ENCODE data around the gene MYH7B.
A peak's percentile ranks its signal among the peaks of the same experiment; 100 is the strongest.

Gene MYH7B

DNA sequence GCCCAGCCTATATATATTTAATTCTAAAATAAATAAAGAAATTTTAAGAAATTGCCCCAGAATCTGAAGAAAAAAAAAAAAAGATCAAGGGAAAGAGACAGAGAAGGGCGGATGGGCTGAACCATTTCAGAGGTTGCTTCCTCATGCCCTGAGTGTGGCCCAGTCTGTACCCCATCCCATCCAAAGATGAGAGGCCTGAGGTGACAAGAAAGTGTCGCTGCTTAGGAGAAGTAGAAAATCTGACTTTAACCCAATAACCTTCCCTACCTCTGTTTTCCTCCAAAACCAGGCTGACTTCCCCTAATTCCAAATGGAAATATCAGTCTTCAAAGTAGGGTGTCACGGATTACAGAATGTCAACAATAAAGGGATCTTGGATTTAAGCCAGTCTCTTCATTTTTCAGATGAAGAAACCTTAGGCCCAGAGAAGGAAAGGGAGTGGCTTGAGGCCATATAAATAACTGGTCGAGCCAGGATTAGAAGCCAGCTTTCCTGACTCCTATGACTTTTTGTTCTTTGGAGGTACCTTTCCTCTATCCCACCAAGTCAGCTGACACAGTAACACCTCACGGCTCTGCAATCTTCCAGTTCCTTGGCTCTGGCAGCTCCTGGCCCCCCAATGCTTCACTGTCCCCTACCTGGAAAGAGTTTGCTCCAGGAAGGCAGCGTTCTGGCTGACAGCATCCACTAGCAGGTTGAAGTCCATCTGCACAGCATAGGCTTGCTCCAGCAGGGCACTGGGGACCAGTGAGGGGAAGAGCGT, 10.2 kb upstream of the MYH7B start:
- no peak for DNase-seq

DNA sequence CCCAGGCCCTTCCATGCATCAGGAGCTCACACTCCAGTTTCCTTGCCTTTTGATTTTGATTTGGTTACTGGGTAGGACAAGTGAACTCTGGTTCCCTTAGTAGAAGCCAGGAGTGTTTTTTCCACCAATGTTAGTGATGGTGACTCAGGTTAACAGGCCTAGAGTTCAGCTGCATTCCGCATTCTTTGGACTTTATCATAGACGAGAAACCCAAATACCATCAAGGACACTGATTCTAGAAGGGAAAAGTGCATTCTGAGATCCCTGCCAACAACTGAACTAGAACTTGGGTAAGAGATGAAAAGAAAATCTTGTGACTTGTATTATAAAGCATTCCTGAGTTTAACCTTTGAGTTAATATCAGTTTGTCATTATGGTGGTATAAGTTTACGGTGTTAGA, 9.0 kb upstream of the MYH7B start:
- no peak for DNase-seq

DNA sequence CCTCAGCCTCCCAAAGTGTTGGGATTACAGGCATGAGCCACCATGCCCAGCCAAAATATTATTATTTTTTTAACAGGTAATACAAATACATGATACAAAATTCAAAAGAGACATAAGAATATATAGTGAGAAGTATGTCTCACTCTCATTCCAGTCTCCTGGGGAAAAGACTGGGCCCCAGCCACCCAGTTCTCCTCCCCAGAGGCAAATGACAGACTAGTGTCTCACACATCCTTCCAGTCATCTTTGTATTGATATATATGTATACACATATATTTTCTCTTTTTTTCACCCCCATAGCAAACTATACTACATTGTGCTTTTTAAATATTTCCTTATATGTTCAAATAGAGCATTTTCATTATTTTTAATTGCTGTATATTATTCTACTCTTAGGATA, 8.3 kb upstream of the MYH7B start:
- DNase-seq = no peak

DNA sequence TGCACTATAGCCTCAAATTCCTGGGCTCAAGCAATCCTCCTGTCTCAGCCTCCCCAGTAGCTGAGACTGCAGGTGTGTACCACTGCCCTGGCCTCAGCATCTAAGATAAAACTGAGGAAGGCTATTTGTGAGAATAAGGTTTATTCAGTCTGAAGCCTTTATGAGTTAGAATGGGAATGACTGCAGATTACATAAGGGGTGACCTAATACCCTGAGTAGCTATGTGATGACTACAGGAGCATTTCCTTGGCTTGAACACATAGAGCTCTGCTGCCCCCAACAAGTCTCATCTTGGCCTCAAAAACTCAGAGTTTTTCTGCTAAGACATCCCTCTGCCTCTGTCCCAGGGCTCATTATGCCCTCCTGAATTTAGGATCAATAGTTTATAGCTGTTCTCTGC, 7.6 kb upstream of the MYH7B start:
- no peak for DNase-seq

DNA sequence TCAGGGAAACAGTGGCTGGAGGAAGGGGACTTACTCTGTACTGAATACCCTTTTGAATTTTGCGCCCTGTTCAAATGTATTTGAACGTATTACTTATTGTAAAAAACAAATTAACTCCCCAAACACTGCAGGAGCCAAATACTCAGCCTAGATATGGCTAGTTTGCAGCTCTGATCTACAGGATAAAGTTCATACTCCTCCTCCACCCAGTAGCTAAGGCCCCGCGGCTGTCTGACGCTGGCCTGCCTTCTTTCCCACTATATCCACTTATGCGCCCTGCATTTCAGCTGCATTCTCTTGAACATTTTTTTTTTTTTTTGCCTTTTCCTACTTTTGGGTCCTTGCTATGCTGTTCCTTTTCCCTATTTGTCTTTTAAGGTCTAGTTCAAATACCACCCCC, 6.5 kb upstream of the MYH7B start:
- no peak for DNase-seq

DNA sequence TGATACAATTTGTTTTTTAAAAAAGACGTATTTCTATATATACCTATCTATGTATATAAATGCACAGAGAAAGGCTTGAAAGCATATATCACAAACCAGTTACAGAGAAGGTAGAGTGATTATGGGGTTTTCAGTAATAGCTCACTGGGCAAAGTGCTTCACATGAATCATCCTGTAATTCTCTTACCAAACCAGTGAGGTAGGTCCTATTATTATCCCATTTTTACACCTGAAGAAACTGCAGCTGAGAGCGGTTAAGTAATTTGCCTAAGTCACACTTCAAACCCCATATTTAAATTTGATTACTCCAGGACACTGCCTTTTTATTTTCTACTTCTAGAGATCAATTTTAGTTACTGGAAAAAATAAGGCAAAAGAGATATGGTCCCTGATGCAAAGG, 4.4 kb upstream of the MYH7B start:
- no peak for DNase-seq

DNA sequence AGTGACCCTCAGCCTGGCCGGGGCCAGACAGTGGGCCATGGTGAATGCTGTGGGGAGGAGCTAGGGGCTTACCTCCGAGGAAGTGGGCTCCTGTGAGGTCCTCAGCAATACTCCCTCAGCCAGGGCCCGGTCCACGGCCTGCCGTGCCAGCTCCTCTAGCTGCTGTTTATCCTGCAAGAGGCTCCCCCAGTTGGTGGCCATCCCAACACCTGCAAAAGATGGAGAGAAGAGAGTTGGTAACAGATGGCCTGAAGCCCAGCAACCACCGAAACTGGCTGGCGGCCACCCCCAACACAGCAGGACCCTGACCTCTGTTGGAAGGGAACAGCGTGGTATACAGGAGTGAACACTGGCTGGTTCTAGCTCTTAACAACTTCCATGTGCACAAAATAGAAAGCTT, 4.0 kb upstream of the MYH7B start:
- DNase-seq = no peak

DNA sequence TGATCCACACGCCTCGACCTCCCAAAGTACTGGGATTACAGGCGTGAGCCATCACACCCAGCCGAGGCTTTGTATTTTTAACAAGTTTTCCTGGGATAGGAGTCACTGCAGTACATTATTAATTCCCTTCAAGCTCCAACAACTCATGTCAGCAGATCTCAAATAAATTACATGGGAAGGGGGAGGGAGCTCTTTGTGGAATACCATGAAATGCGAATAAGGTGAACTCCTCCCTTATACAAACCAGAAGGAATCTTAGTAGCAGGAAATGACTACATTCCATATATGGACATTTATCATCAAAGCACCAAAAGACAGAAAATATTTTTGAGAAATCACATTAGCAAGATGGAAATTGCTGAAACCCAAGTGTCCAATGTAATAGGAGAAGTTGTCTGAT, 3.0 kb upstream of the MYH7B start:
- no peak for DNase-seq

DNA sequence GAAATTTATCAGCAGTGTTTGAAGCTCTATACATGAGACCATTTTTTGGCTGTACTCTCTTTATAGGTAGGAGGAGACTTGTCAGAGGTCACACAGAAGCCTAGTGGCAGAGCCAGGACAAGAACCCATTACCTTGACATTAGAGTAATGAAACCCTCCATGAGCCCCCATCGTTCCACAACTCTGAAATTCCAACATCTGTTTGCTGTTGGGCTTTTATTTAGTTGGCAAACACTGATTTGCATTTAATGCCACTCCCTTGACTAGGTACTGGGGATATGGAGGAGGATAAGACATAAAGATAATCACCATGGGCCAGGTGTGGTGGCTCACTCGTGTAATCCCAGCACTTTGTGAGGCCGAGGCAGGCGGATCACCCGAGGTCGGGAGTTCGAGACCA, 1.7 kb upstream of the MYH7B start:
- no peak for DNase-seq

DNA sequence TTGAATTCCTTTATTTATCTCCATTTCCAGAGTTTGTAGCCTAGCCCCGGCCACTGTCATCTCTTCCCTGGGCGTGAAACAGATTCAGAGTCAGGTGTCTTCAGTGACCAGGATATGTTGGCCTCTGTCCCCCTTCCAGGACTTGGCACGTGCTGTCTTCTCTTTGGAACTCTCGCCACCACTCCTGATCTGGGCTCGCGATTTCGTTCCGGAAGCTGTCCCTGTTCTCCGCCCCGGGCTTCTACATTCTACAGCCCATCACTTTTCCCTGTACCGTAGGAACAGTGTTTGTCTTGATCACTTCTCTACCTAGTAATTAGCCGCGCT, 801 bp upstream of the MYH7B start:
- DNase-seq = peak; percentile 16

DNA sequence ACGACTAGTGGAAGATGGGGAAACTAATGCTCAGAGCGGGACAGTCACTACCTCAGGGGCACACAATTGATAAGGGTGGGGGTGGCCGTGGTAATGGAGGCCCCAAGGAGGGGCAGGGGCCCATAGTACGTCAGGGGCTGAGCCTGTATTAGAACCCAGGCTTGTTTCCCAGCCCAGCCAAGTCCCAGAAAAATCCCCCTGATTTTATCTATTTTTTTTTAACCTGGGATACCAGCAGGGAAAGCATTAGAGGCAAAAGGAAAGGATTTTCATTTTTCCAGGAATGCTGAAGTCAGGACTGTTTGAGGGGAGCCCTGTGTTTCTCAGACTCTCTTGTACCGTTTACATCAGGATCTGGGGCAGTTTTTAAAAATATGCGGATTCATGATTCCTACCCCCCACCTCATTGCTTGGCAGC, 382 bp downstream of the MYH7B start:
- no peak for DNase-seq

DNA sequence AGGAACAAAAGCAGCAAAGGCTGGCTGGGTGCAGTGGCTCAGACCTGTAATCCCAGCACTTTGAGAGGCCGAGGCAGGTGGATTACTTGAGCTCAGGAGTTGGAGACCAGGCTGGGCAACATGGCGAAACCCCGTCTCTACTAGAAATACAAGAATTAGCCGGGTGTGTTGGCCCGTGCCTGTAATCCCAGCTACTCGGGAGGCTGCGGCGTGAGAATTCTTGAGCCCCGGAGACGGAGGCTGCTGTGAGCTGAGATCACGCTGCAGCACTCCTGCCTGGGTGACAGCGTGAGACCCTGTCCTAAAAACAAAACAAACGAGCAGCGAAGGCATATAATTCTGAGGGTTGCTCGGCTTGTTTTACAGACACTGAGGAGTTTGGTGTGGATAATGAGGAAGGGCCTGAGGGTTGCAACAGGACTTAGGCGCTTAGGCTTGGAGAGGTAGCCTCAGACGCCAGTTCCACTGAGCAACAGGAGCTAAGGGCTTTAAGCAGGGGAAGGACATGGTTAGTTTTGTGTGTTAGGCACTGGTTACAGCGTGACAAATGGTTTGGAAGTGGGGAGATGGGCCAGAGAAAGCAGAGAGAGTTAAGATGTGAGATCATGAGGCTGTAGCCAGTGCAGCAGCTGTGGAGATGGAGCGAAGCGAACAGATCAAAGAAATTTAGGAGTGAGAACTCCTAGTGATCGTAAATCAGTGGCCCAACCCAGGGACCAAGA, 1.2 kb downstream of the MYH7B start:
- no peak for DNase-seq

DNA sequence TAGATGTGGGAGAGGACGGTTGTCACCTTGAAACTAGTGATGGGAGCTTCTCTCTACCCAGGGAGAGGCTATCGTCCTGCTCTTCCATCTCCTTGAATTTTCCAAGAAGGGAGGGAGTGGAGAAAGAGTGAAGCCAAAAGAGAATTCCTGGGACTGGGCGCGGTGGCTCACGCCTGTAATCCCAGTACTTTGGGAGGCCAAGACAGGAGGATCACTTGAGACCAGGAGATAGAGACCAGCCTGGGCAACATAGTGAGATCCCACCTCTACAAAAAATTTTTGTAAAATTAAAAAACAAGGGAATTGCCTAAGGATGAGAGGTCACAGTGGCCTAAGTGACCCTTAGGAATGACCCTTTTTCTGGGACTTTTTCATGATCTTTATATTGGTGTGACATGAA, 8.8 kb downstream of the MYH7B start:
- DNase-seq = no peak

DNA sequence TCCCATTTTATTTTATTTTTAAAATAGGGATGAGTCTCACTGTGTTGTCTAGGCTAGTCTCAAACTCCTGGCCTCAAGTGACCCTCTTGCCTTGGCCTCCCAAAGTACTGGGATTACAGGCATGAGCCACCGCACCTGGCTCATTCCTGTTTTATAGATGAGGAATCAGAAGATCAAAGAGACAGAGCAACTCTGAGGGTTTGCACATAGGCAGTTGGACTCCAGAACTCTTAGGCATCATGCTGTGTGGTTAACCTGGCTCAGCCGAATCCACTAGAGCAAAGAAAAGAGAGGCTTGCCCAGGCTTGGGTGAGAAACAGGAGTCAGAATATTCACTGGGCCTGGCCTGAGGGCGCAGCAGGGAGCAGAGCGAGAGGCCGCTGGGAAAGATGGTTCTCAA, 9.4 kb downstream of the MYH7B start:
- no peak for DNase-seq

DNA sequence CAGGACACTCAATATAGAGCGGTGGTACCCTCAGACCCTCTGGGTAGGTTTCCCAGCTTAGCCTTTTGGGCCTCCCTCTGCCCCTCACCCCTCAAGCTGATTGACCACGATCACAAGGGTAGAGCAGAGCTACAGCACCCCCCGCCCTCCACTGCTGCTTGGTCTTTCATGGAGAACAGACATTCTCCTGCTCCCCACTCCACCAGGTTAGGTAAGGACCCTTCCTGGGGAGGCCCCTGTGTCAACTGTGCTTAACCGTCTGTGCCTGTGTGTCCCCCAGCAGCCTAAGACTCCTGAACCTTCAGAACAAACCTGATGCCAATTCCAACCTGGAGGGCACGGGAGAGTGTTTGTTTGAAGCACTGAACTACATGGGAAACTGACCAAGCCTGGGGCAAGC, 11.8 kb downstream of the MYH7B start:
- no peak for DNase-seq

DNA sequence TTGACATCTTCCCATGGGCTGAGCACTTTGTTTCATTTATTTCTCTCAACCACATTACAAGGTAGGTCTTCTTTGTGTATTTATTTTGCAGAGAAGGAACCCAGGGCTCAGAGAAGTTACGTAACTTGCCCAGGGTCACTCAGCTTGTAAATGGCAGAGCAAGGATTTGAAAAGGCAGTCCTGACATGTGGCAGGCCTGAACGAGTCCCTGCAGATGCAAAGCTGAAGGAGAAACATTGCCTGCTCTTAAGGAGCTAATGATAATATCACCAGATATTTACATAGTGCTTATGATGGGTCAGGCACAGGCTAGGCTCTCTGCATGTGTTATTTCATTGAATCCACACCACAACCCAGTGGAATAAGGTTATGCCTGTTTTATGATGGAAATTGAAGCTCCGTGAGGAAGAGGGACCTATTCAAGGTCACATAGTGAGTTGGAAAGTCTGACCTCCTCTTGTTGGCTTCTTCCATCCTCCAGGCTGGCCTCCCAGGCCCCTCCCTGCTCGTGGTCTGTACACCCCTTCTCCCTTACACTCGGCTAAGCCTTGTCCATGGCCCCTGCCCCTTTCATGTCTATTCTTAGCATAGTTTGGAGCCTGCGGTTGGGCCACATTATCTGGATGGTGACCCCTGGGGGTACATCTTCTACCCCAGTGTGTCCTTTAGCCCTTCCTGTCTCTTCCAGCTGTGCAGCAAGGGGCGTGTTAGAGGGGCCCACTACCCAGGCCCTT, 12.5 kb downstream of the MYH7B start:
- no peak for DNase-seq

DNA sequence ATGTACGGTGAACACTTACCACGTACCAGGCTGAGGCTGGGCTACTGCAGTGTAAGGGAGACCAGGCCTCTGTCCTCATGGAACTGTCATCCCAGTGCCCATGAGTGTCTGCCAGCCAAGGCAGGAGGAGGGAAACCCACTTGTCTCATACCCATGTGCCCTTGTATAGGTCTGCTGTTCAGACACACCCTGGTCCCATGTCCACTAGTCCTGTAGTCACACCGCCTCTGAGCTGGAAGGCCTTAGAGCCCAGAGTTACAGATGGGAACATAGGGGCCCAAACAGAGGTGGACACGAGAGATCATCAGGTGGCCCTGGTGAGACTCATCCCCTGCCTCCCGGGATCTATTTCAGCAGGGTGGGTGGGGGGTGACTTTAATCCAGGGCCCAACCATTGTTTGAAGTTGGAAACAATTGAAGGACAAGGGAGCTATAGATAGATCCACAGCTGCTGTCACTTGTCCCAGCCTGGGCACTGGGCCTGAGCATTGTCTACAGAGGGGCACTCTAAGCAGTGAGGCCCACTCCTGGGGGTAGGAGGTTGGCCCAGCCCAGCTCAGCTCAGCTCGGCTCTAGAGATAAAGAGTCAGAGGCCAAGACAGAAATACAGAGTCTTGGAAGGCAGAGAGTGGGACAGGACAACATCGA, 14.6 kb downstream of the MYH7B start:
- DNase-seq = no peak

DNA sequence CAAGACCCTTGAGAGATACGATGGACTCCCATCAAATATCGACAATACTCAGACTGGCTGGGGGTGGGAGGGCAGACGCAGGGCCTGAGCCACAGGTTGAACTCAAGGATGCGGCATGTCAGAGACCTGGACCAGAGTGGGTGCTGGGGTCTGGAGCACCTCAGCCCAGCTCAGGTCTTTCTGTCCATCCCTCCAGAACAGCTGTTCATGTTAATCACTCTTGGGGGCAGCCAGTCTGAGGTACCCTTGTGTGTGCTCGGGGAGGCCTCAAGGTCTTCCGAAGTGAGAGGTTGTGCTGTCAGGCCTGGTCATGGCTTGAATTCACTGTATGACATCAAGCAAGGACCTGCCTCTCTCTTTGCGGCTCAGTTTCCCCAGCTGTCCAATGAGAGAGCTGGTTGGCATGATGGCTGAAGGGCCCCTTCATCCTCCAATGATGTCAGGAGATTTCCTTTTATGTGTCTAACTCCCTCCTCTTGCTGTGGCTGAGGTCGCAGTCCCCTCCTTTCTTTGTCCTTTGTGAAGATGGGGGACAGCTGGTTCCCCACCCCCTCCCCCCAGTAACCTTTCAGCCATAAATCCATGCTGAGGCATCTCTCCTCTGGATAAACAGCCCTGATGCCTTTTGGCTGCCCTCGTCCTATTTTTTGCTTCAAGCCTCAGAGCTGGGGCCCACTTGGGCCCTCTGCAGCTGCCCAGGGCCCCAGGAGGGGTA, 15.3 kb downstream of the MYH7B start:
- no peak for DNase-seq

DNA sequence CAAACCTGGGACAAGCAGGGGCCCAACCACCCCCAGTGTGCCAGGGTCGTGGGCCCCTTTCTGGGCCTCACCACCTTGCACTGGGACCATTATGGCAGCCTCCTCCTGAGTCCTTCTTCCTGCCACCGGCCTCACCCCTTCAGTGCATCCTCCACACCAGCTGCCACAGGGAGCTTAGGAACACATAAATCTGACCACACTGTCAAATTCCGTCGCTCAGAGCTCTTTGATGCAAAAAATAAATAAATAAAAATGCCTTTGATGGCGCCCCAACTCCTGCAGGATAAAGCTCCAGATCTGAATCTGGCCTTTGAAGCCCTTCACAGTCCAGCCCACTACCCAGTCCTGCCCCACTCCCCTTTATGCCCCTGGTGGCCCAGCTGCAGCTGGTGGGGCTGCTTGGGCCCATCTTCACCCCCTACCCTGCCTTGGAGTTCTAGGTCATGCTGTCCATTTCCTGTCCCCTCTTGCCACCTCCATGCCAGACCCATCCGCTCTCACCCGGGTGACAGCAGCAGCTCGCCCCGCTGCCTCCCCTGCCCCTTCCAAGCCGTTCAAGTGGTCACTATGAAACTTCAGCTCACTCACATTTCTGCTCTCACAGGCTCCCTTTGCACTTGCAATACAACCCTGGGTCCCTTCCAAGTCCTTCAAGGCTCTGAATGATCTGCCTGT, 16.0 kb downstream of the MYH7B start:
- DNase-seq = no peak

DNA sequence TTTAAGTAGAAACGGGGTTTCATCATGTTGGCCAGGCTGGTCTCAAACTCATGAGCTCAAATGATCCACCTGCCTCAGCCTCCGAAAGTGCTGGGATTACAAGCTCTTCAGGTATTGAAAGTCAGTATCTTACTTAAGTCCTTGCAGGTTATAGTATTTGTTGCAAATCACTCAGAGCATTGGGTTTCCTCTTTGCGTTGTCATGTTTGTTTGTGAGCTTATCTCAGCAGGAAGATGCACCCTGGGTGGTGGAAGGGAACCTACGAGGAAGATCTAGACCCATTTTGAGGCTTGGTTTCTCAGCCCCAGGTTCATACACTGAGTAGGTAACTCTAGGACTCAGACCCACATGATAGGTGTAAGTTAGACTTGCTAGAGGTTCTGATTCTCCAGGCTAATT, 18.6 kb downstream of the MYH7B start:
- no peak for DNase-seq

DNA sequence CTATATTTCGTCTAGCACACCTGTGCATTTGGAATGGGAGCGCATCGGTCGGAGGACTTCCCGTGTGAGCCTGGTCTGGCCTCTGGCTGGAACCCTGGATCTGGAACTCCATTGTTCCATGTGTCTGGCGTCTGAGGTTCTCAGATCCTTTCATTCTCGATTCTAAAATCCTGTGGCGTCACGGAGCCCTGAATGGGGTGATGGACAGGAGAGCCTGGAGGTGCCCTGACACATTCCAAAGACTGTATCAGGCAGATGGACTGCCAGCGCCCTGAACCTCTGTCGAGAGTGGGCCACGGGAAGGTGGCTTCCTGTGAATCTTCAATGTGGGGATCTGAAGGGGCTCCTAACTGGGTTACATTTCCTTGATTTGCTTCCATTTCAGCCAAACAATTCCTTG, 20.6 kb downstream of the MYH7B start:
- no peak for DNase-seq

DNA sequence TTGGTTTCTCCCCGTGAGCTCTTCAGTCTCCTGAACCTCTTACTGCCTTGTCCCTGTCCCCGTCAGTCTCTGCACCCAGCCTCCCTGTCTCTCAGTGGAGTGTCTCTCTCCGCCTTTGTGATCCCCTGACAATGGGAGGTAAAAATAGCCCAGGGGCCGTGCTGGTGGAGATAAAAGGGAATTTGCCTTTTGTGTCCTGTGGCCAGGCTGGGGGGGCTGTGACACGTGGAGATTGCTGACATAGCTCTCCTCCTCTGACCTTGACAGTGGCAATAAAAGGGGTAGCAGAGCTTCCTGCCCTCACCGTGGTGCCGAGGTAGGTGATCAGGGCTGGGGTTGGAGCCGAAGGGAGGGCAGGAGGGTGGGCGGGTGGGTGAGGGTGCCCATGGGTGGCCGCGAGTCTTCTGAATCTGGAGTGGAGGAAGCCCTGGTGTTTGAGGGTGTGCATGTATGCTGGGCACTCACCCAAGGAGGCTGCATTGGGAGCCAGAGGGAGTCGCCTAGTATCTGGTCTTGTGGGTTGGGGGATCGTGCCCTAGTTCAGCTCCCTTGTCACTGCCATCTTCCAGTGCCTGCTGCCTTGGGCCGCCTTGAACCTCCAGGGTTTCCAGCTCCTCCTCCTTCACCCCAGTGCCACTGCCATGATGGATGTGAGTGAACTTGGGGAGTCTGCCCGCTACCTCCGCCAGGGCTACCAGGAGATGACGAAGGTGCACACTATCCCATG, 21.9 kb downstream of the MYH7B start:
- no peak for DNase-seq
